Stimulated activated CD4-positive, alpha-beta T cell treated with anti-CD3 and anti-CD28 coated beads, TNF-alpha, amount 100 ng/mL, for 48 hours (primary cell): ENCODE data around the gene XRN2.

ENCODE experiments used
- DNase-seq, 3 donors: peaks; one replicate each; pipeline ENCODE4 v3.0.0-alpha.2; 2020; ENCODE audit warnings: low read depth in 3 of 3

XRN2 gene

GRCh38 chr20:21424846-21425245 lies 121.7 kb downstream of the XRN2 start:
- no peak for DNase-seq

- no peak for DNase-seq
Measured at GRCh38 chr20:21430020-21430419, 126.9 kb downstream of the XRN2 start.

DNA sequence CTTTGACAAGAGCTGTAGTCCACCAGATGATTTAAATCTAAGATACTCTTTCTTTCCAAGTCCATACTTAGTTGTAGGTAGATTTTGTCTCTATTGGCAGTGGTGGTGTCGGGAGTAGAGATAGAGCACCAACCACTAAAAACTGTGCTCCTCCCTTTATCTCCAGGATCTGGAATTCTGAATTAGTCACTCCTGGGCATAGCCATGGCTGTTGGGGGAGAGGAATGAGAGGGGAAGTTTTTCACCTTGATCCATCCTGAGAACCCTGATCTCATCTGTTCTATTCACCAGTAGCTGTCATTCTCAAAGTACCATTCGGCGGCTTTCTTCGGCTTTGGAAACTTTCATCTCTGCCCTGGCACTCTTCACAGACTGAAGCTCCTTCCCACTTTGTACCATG lies 129.8 kb downstream of the XRN2 start:
- DNase-seq: no peak

DNA sequence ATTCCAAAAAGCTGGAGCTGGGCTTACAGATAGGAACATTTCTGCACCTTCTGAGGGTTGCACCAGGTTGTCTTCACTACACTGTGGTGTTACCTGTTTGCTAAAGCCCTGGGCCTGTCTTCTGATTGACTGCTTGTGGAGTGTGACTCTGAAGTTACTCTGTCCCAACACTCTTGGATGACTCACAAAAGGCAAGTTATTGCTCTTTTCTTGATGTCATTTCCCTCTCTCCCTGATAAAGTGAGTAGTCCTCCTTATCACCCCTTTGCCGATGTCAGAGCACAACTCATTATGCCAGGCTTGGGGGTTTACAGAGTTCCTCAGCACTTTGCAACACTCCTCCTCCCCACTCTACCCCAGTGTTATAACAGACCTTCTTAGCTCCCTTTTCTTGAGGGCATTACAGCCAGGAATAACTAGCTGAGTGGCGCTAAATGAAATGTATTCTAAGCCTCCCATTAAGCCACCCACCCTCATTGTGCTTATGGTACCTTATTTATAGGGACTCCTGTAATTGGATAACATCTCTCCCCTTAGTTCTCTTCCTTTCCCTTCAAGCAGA lies 130.3 kb downstream of the XRN2 start:
- no peak for DNase-seq

GRCh38 chr20:21435576-21435975 lies 132.4 kb downstream of the XRN2 start:
- DNase-seq: no peak

DNA sequence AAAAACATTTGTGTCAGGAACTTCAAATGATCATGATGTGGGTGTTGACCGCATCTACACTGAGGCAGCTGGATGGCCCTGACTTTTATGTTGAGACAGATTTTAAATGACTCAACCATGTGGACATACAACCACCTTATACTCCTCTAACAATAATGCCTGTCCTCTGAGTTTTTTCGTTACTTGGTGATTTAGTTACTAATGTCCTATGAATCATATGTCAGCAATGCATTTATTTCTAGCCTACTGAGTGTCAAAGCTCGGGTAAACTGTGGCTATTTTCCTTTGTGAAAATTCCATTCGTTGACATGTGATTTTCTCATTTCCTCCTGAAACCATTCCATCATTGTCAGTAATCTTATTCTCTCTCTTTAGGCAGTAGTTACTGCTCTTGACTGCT lies 133.1 kb downstream of the XRN2 start:
- no peak for DNase-seq

DNA sequence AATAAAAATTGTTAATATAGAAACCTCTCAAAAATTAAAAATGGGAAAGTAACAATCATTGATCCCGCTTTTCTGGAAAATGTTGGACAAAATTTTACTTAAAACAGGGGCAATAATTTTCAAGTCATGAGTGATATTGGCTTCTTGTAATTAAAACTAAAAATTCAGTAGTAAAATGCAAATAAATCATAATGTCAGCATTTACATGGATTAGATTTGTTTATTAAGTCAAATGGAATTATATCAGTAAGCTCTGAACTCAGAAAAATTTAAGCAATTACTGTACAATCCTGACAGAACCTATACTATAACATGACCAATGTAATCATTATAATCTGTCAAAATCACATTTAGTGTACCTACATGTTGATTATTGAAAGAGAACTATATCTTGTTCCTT lies 134.1 kb downstream of the XRN2 start:
- no peak for DNase-seq

GRCh38 chr20:21437816-21438215 lies 134.7 kb downstream of the XRN2 start:
- no peak for DNase-seq
